Coronary artery (tissue), 2 donors: ENCODE measurements around the gene MST1.

ENCODE experiments used
- DNase-seq: peaks from one replicate; pipeline ENCODE4 v3.0.0-alpha.2; 2017; ENCODE audit warnings: low spot score
- H3K27ac ChIP-seq, 2 donors: fragments of 200-600 bp; sonication (generic); one replicate each; pipeline ENCODE4 v1.5.1; 2016 to 2019
- H3K4me3 ChIP-seq: fragments of 200-600 bp; sonication (generic); 2 replicates; pipeline ENCODE4 v1.5.1; 2016; ENCODE audit warnings: mild to moderate bottlenecking, moderate library complexity
- CTCF ChIP-seq: fragments of 200-600 bp; sonication (generic); IDR thresholded peaks from one replicate; pipeline ENCODE4 v1.5.1; 2019; ENCODE audit warnings: antibody characterized with exemption

The MST1 gene

GRCh38 chr3:49662720-49663413 is 26.4 kb downstream of the MST1 start:
- TF ChIP-seq CTCF = no peak
- DNase-seq = no peak
- no peak overlapping the region for H3K4me3 ChIP-seq
- no peak overlapping the region for H3K27ac ChIP-seq

- Histone ChIP-seq H3K4me3 (no peak overlapping the region), H3K27ac (no peak overlapping the region)
- no peak for TF ChIP-seq CTCF
- DNase-seq = no peak
Observed at GRCh38 chr3:49662021-49662420, 27.3 kb downstream of the MST1 start.

GRCh38 chr3:49661281-49661680 is 28.0 kb downstream of the MST1 start:
- no peak for TF ChIP-seq CTCF

GRCh38 chr3:49659756-49660155 is 29.5 kb downstream of the MST1 start:
- DNase-seq = no peak
- no peak for TF ChIP-seq CTCF
- H3K4me3 ChIP-seq = no peak overlapping the region
- H3K27ac ChIP-seq = no peak overlapping the region

More at GRCh38 chr3:49661281-49661680, 28.0 kb downstream of the MST1 start:
- no peak for DNase-seq
- no peak overlapping the region for H3K4me3 ChIP-seq
- no peak overlapping the region for H3K27ac ChIP-seq

GRCh38 chr3:49658711-49659110 is 30.6 kb downstream of the MST1 start:
- no peak for TF ChIP-seq CTCF

GRCh38 chr3:49657208-49657915 is 31.9 kb downstream of the MST1 start:
- Histone ChIP-seq H3K4me3 (no peak overlapping the region), H3K27ac (no peak overlapping the region)
- no peak for TF ChIP-seq CTCF
- no peak for DNase-seq

More at GRCh38 chr3:49658711-49659110, 30.6 kb downstream of the MST1 start:
- Histone ChIP-seq H3K27ac (no peak overlapping the region), H3K4me3 (no peak overlapping the region)
- no peak for DNase-seq
